GF-D8 (cell line): Measurements from ENCODE around the gene TMEM214.

Experiments
- DNase-seq: peaks from one replicate; lab custom pipeline; 2025; lab: John Stamatoyannopoulos, UW

Gene TMEM214

DNA sequence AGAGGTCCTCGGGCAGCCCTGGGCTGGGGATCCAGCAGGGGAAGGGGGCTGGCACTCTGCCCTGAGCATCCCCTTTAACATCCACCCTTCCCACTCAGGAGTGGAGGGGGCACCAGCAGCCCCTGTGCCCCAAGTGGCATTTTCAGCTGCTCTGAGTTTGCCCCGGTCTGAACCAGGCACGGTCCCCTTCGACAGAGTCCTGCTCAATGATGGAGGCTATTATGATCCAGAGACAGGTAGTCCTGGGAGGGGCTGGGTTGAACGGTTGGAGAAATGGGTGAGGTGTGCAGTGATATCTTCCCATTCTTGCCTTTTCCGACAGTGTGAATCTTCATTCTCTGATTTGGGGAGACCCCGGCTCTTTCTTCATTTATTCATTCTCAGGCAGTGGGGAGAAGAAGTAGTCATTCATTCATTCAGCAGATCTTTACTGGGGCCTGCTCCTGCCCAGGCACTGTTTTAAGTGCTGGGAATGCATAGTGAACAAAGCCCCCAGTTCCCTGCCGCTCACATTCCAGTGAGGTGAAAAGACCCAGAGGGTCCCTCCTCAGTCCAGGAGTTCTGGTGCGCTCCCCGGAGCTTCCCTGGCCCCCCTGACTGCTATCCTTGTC is 52.4 kb downstream of the TMEM214 start:
- no peak for DNase-seq

DNA sequence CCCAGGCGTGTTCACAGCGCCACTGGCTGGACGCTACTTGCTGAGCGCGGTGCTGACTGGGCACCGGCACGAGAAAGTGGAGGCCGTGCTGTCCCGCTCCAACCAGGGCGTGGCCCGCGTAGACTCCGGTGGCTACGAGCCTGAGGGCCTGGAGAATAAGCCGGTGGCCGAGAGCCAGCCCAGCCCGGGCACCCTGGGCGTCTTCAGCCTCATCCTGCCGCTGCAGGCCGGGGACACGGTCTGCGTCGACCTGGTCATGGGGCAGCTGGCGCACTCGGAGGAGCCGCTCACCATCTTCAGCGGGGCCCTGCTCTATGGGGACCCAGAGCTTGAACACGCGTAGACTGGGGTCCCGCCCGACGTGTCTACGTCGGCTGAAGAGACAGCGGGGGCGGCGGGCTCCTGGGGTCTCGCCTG is 52.9 kb downstream of the TMEM214 start:
- no peak for DNase-seq

DNA sequence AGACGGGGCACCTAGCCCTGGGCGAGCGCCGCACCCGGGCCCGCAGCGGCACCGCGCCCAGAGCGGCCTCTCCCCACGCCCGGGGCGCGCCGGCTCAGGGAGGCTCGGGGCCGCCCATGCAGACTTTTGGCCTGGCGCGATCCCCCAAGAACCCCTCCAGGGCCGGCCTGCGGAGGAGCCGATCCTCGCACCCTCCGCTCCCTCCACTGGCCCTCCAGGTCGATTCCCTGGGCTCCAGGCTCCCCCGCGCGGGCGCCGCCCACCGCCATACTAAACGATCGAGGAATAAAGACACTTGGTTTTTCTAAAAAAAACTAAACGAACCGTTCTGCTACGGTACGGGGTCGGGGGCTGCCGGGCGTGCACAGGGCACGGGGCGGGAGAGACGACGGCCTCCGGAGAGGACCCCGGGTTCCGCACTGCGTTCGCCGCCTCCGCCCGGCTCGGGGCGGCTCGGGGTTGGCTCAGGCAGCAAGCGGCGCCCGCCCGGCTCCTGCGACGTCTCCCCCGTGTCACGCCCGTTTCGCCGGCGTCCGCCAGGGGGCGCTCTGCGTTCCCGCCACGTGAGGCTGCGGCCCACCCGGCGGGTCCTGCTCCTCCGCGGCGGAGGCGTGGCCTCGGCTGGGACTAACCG is 53.4 kb downstream of the TMEM214 start:
- DNase-seq: peak; percentile 70

DNA sequence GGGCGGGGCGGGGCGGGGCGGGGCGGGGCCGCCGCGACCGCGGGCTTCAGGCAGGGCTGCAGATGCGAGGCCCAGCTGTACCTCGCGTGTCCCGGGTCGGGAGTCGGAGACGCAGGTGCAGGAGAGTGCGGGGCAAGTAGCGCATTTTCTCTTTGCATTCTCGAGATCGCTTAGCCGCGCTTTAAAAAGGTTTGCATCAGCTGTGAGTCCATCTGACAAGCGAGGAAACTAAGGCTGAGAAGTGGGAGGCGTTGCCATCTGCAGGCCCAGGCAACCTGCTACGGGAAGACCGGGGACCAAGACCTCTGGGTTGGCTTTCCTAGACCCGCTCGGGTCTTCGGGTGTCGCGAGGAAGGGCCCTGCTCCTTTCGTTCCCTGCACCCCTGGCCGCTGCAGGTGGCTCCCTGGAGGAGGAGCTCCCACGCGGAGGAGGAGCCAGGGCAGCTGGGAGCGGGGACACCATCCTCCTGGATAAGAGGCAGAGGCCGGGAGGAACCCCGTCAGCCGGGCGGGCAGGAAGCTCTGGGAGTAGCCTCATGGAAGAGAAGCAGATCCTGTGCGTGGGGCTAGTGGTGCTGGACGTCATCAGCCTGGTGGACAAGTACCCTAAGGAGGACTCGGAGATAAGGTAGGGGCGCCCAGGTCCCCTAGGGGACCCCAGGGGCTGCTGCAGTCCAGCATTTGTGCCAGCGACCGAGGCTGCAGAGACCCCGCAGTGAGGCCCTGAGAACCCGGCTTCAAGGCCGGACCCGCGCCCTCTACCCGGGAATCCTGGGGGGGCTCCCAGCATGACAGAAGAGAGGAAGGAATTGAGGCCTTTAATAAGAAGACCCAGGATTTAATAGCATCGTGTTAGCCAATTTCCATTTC is 54.2 kb downstream of the TMEM214 start, which contains the start of gene KHK:
KHK (plus strand) TSS at position 49 of the 870 bp plus-strand sequence; CDS start at position 537, 488 bp downstream.
- DNase-seq: no peak

DNA sequence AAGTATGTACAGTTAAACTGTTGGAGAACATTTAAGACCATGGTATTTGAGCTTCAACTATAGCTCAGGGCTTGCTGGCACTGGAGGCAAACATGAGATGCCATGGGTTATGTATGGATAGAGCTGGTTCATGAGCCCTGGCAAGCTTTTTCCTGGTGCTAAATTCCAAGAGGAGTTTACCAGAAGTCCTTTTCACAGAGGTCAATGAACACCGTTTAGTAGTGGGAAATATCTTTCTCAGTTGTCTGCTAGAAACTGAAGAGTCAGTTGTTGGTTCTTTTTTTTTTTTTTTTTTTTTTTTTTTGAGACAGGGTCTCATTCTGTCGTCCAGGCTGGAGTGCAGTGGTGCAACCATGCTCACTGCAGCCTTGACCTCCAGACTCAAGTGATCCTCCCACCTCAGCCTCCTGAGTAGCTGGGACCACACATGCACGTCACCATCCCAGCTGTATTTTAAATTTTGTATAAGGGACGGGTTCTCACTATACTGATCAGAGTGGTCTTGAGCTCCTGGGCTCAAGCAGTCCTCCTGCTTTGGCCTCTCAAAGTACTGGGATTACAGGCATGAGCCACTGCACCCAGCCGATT is 55.2 kb downstream of the TMEM214 start:
- DNase-seq: no peak

DNA sequence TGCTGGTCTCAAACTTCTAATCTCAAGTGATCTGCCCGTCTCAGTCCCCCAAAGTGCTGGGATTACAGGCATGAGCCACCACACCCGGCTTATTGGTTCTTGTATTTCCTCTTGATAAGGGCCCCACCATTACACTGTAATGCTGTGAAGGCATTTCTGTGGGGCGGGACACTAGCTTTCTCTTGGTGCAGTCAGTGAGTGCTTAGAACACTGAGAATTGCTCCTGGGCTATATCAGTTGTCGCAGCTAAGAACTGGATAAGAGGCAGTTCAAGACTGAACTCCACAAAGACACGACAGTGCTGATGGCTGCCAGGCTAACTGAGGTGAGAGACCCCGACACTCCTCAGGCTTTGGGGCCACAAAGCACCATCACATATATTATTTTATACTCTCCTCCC is 55.9 kb downstream of the TMEM214 start:
- DNase-seq: no peak

DNA sequence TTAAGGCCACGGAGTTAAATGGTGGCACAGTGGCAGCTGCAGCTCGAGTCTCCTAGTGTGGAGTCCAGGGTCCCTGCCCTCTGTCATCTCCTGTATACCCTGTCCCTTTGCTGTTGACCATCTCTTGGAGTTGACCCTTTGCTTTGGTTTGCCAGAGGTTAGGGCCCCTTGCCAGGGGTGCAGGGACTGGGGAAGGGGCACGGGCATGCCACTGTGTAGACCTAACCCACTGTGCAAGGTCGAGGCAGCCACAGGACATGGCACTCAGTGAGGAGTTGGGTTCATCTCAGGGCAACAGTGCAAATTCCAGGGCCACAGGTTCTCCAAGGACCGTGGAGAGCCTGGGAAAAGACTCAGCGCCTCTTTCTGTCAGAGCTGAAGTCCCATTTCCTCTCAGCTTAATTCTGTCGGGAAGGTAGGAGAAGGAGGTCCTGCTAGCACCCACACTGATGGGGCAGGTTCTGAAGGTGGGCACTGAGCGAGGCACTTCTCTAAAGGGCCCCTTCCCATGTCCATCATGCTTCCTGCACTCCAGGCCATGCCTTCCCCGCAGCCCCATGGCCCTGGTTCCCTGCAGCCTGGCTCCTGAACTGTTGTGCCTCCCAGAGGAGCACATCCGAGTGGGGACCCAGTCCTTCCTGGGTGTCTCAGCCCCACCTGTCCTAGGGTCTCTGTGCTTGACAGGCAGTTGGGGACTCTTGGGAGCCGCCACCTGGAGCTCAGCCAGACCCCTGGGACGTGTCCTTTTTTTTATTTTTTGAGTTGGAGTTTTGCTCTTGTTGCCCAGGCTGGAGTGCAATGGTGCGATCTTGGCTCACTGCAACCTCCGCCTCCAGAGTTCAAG is 56.6 kb downstream of the TMEM214 start:
- no peak for DNase-seq
